Aortic smooth muscle cell (primary cell): ENCODE measurements around the gene CENPL. TPM values are rescaled to one million over a fixed set of nuclear protein-coding genes. Genes with fewer than 3 reads are reported as not detected.

Experiments used
- total RNA-seq: library from RNA; depleted of rRNA; stranded (reverse); fragments of >200 nt; gene quantifications from 2 replicates; pipeline ENCODE4 v1.2.3, GENCODE V29; 2014

CENPL gene
- 15.4 and 20.7 TPM in 2 replicates for total RNA-seq

GRCh38 chr1:173824315-173825081, at the start of gene CENPL, which contains the start of gene DARS2:
TSS of gene CENPL (minus strand) at chr1:173824883. CDS start at chr1:173811299, 13,584 bp downstream.
TSS of gene DARS2 (plus strand) at chr1:173824673. CDS start at chr1:173825230, 557 bp downstream.

GRCh38 chr1:173868266-173869020, 43.8 kb upstream of the CENPL start, which contains the start of gene ZBTB37:
TSS of gene ZBTB37 (plus strand) at chr1:173868380. CDS start at chr1:173870226, 1,846 bp downstream.

GRCh38 chr1:173867753-173868265, 43.1 kb upstream of the CENPL start, which contains the start of gene GAS5:
TSS of gene GAS5 (minus strand) at chr1:173867989.

Other genes with a start within 250 kb of the CENPL start
- not detected in 2 replicates for gene SLC9C2, start 221.8 kb downstream of the CENPL start, total RNA-seq
- gene TEX50, start 189.5 kb downstream of the CENPL start, total RNA-seq: not detected in 2 replicates
- 0.31 and 0.40 TPM in 2 replicates for gene ANKRD45, start 155.0 kb downstream of the CENPL start, total RNA-seq
- gene KLHL20, start 109.9 kb downstream of the CENPL start, total RNA-seq: 38.4 and 40.9 TPM in 2 replicates
- gene DARS2, start 210 bp downstream of the CENPL start, total RNA-seq: 10.9 and 12.0 TPM in 2 replicates
- 252 and 350 TPM in 2 replicates for gene GAS5, start 43.1 kb upstream of the CENPL start, total RNA-seq
- 7.5 and 7.8 TPM in 2 replicates for gene ZBTB37, start 43.5 kb upstream of the CENPL start, total RNA-seq
- gene SERPINC1, start 92.4 kb upstream of the CENPL start, total RNA-seq: 0.12 and 0.13 TPM in 2 replicates
- gene RC3H1, start 197.5 kb upstream of the CENPL start, total RNA-seq: 18.0 and 18.6 TPM in 2 replicates